ENCODE data around the gene RTL5. TPM values are rescaled to one million over a fixed set of nuclear protein-coding genes. Genes with fewer than 3 reads are reported as not detected.

RTL5 gene
- total and polyA plus RNA-seq, 8 donors, result 10.6 to 29.8 (median 24.2) TPM

DNA sequence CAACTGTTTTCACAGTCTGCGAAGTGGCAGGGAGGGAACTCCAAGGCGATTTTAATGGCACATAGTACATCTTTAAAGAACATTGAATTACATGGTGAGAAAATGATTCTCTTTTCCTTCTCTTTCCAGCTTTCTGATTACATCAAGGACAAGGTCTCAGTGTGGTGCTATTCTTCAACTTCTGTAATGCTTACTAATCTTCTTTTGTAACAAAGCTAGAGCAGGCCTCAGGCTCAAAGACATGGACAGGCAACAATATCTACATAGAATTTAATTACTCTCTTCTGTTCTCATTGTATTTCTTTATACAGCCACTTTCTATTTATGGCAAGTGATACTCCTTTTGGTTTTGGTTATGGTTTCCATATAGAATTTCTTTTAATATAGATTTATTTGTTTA is 48.4 kb downstream of the RTL5 start:
- Histone ChIP-seq H3K27me3 (no peaks in the 10 kb centered on the region), H3K4me3 (no peak overlapping the region), H3K9me3 (no peaks in the 10 kb centered on the region), H3K27ac (no peak overlapping the region), H3K4me1 (peaks cover 0 to 16% of the 10 kb centered on the region in 2 donors), H3K36me3 (no peaks in the 10 kb centered on the region)
- intact Hi-C loops (cut with DNase I), result no loop called here
- no peak for DNase-seq
- no peak for ATAC-seq
- TF ChIP-seq, protein P1, sequence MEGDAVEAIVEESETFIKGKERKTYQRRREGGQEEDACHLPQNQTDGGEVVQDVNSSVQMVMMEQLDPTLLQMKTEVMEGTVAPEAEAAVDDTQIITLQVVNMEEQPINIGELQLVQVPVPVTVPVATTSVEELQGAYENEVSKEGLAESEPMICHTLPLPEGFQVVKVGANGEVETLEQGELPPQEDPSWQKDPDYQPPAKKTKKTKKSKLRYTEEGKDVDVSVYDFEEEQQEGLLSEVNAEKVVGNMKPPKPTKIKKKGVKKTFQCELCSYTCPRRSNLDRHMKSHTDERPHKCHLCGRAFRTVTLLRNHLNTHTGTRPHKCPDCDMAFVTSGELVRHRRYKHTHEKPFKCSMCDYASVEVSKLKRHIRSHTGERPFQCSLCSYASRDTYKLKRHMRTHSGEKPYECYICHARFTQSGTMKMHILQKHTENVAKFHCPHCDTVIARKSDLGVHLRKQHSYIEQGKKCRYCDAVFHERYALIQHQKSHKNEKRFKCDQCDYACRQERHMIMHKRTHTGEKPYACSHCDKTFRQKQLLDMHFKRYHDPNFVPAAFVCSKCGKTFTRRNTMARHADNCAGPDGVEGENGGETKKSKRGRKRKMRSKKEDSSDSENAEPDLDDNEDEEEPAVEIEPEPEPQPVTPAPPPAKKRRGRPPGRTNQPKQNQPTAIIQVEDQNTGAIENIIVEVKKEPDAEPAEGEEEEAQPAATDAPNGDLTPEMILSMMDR (IDR thresholded peaks at IDR 0.05), result no peak

DNA sequence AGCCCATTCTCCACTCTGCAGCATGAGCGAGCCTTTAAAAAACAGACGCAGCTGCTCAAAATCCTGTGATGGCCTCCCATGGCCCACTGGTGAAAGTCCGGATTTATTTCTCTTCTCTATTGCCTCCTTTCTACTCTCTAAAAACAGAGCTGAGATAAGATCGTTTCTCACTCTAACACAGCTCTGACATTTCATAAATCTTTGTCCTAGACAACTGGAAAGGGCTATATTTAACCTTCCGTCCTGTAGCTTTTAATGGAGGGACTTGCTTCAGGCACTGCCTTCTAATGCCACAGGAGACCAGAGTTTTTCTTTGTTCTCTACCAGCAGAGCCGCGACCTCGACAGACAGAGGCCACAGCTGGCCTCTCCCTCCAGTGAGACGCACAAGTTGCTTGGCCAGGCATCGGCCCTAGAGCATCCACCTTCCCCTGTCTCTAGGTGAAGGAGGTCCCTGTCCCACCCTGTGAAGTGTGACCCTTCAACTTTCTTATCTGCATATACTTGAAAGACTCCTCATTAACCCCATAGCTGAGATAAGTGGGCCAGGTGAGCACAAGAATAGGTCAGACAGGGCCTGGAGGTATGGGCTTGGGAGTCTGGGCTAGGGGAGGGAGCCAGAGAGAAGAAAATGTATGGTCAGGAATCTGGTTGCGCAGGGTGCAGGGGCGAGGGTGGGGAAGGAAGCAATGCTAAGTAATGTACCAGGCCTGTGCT is 50.0 kb downstream of the RTL5 start:
- Histone ChIP-seq H3K4me1 (peaks cover 0 to 22% of the 10 kb centered on the region in 2 donors), H3K27ac (no peak overlapping the region), H3K4me3 (no peak overlapping the region), H3K36me3 (no peaks in the 10 kb centered on the region), H3K27me3 (no peaks in the 10 kb centered on the region), H3K9me3 (no peaks in the 10 kb centered on the region)
- DNase-seq (no peak), ATAC-seq (no peak)
- TF ChIP-seq, protein P1 (IDR thresholded peaks at IDR 0.05), result no peak
- intact Hi-C loops (cut with DNase I), result no loop called here

DNA sequence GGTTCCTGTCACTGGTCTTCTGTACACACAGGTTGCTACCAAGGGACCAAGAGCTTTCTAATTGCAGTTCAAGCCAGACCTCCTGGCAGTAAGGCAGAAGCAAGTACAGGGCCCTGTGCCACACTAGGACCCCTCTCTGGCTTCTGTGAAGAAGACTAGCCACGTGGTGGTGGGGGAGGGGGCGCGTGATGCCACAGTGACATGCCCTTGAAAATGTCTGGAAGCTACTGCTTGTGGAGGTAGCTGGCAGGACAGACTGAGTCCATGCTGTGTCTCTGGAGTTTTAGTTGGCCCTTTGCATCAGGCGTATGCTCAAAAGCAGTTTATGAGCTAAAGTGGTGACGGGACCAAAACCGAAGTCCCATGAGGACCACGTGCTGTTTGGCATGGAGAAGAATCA is 50.9 kb downstream of the RTL5 start:
- Histone ChIP-seq H3K27ac (no peak overlapping the region), H3K36me3 (no peaks in the 10 kb centered on the region), H3K27me3 (no peaks in the 10 kb centered on the region), H3K4me3 (peak overlapping the region in 1 of 2 donors; percentile 17), H3K9me3 (no peaks in the 10 kb centered on the region), H3K4me1 (peaks cover 0 to 22% of the 10 kb centered on the region in 2 donors)
- intact Hi-C loops (cut with DNase I), result no loop called here
- TF ChIP-seq, protein P1 (IDR thresholded peaks at IDR 0.05), result no peak
- DNase-seq (no peak), ATAC-seq (no peak)

DNA sequence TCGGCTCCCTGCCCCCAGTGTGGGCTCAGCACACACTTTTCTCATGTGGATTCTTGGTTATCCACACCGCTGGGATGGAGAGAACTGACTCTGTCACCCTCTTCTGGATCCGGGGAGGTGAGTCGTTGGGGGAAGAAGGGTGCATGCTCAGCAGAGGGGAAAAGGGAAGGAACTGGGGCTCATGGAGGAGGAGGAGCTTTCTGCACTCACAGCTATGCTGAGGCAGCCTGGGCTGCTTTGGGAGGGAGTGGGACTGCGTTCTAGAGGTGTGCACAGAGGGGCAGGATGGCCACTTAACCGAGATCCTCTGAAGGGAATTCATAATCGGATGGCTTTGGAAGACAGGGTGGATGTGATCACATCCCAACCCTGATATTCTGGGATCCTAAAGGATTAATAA is 51.6 kb downstream of the RTL5 start:
- Histone ChIP-seq H3K4me1 (peaks cover 0 to 22% of the 10 kb centered on the region in 2 donors), H3K9me3 (no peaks in the 10 kb centered on the region), H3K36me3 (no peaks in the 10 kb centered on the region), H3K27ac (peak overlapping the region; percentile 23 to 78), H3K4me3 (peak overlapping the region in 1 of 2 donors; percentile 17), H3K27me3 (no peaks in the 10 kb centered on the region)
- ATAC-seq (peak; percentile 47), DNase-seq (no peak)
- TF ChIP-seq, protein P1 (IDR thresholded peaks at IDR 0.05), result no peak
- intact Hi-C loops (cut with DNase I), result no loop called here

DNA sequence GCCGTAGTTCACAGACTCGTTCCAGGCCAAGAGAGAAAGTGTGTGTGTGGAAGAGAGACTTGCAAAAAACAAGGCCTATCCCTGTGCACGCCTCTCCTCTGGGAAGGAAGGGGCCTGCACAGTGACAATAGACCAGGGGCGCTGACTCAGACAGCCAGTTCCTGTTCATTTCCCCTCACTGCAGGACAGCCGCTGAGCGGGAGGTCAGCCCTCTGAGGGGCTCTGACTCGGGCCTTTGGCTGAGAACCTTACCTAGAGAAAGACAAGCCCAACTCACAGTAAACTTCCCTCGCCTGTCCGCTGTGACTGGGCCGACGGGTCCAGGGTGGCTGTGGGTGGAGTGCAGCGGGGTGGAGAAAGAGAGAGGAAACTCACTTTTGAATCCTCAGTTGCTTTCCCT is 52.1 kb downstream of the RTL5 start:
- Histone ChIP-seq H3K9me3 (no peaks in the 10 kb centered on the region), H3K27ac (peak overlapping the region; percentile 23 to 78), H3K36me3 (no peaks in the 10 kb centered on the region), H3K4me3 (peak overlapping the region in 1 of 2 donors; percentile 17), H3K4me1 (peaks cover 0 to 22% of the 10 kb centered on the region in 2 donors), H3K27me3 (no peaks in the 10 kb centered on the region)
- peak in 1 of 4 donors; percentile 63 for DNase-seq
- peak; percentile 62 for ATAC-seq
- intact Hi-C loops (cut with DNase I), result no loop called here
- TF ChIP-seq, protein P1 (IDR thresholded peaks at IDR 0.05), result no peak
